ENCODE results near the gene RAB31. TPM values are rescaled to one million over a fixed set of nuclear protein-coding genes. Genes with fewer than 3 reads are reported as not detected.
"Not testable (repeated sequence)": the region's sequence is repeated elsewhere in the genome, so short reads cannot be mapped to it uniquely, and the experiment has no call there.

RAB31 gene
- total RNA-seq, 1 donor from 2014 or later, result 28.1 TPM

DNA sequence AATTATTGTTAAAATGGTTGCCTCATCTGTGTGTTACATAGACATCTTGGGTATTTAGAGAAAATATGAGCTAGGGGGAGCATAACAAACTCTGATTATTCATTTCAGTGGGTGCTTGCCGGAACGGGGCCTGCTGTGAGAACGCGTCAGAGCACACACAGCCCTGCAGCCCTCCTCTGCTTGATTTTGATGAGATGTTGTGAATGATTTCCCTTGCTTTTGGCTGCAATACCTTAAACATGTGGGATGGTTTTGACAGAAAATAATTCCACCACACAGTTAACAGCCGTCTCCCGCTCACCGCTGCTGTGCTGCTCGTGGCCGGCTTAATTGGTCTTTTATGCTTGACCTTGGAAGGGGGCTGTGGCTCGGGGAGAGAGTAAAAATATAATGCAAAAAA, 127.7 kb downstream of the RAB31 start:
- peak; percentile 41 for DNase-seq (ENCODE audit: low read depth)

GRCh38 chr18:9838144-9838877, 130.2 kb downstream of the RAB31 start:
- DNase-seq (ENCODE audit: low read depth), result peak; percentile 89

DNA sequence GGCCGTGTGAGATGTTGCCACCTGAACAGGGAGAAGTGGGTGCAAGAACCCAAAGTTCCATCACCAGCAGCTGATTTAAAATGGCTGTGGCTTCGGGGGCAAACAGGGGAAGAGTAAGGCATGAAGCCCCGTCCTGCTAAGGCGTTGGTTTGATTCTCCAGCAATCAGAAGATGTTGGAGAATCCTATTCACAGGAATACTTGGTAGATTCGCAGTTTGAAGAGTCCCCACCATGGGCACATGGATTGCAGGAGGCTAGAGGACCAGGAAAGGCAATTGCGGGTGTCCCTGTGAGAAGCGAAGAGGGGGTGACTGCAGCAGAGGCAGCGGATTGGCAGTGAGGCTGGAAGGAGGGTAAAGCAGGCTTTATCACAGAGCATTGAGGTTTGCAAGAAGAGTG, 131.1 kb downstream of the RAB31 start:
- no peak for DNase-seq (ENCODE audit: low read depth)

DNA sequence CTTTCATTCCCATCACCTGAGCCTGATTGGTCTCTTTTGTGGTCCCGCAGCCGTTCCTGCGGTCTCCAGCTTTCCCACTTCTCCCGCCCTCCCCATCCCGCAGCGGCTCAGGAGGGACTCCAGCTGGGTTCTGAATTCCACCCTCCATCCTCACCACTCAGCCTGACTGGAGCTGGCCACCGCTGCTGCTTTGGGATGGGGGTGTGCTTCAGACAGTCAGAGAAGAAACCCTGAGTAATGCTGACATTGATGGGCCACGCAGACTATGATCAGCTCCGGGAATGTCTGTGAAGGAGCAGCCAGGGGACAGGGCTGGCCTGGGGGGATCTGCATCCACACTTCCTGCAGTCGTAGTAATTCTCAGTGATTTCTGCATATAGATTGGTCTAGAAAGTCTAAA, 131.8 kb downstream of the RAB31 start:
- no peak for DNase-seq (ENCODE audit: low read depth)

DNA sequence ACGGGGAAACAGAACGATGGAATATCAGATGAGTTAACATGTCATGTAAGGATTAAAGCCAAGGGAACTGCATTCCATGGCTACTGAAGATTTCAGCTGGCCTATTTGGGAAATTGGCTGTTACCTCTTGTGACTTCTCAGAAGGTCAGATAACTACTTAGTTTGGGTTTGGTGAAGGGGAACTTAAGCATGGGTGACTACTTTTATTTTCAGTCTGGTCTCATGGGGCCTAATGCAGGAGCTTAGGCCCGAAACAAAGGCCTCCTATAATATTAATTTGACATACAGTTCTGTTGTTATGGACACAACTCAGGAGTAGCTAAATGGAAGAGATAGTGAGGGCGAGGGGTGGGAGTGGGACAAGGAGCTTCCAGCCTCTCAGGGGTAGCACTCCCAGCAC, 133.7 kb downstream of the RAB31 start:
- DNase-seq (ENCODE audit: low read depth), result no peak

DNA sequence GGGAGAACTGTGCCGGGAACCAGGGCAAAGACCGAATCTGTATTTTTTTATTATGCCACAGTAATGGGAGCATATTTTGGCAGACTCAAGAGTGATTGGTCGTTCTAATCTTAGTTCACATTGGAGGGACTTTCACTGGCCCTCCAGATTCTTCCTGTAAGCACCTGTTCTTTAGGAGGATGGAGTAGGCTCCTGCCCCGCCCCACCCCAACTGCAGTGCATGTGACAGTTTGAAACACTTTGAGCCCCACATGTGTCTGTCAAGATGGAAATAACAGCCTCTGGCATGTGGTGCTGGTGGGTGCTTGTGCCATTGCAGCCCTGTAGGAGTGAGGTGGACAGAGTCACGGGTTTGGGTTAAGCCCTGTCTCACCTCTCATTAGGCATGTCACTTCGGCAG, 134.3 kb downstream of the RAB31 start:
- DNase-seq (ENCODE audit: low read depth), result no peak

DNA sequence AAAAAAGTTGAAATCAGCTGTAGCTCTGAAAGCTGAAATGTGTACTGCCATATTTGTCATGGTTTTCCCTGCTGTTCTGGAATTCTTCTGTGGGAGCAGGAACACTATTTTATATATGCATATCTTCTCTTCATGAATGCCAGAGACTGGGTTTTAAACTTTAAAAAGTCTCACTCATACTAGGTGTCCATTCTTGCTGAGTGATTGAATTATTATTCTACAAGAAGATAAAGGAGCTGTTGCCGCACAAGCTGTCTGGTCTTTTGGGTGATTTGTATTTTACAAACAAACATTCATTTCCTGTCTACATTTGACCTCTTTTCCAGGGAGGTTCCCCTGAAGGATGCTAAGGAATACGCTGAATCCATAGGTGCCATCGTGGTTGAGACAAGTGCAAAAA, 137.2 kb downstream of the RAB31 start:
- DNase-seq (ENCODE audit: low read depth), result no peak

- DNase-seq (ENCODE audit: low read depth), result no peak
Observed at GRCh38 chr18:9846162-9846925, 138.2 kb downstream of the RAB31 start.

DNA sequence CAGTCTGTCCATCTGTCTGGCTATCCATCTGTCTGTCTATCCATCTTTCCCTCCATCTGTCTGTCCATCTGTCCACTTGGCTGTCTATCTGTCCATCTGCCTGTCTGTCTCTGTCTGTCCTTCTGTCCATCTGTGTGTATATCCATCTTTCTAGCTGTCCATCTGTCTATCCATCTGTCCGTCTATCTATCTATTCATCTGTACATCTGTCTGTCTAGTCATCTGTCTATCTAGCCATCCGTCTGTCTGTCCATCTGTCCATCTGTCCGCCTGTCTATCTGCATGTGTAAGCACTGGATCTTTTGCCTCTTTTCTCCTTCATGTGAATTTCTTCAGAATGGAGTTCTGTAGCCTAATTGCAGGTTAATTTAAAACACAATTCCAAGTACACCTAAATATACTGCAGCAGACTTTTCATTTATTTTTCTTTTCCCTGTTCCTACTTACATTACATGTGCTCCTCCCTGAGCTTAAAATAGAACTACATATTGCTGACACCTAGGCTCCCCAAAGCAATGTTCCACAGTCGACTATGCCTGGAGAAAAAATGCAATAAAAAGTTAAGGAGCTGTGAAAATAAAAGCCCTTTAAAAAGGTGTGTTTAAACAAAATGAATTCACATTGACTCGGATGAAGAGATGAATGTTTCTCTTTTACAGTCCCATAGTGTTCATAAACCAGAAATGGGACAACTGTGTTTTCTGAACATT, 140.2 kb downstream of the RAB31 start:
- no peak for DNase-seq (ENCODE audit: low read depth)

GRCh38 chr18:9849407-9850283, 141.5 kb downstream of the RAB31 start:
- peak; percentile 50 for DNase-seq (ENCODE audit: low read depth)

GRCh38 chr18:9850309-9850708, 142.2 kb downstream of the RAB31 start:
- no peak for DNase-seq (ENCODE audit: low read depth)

- no peak for DNase-seq (ENCODE audit: low read depth)
Observed at GRCh38 chr18:9851511-9851910, 143.4 kb downstream of the RAB31 start.

- no peak for DNase-seq (ENCODE audit: low read depth)
Observed at GRCh38 chr18:9852266-9853081, 144.4 kb downstream of the RAB31 start.

DNA sequence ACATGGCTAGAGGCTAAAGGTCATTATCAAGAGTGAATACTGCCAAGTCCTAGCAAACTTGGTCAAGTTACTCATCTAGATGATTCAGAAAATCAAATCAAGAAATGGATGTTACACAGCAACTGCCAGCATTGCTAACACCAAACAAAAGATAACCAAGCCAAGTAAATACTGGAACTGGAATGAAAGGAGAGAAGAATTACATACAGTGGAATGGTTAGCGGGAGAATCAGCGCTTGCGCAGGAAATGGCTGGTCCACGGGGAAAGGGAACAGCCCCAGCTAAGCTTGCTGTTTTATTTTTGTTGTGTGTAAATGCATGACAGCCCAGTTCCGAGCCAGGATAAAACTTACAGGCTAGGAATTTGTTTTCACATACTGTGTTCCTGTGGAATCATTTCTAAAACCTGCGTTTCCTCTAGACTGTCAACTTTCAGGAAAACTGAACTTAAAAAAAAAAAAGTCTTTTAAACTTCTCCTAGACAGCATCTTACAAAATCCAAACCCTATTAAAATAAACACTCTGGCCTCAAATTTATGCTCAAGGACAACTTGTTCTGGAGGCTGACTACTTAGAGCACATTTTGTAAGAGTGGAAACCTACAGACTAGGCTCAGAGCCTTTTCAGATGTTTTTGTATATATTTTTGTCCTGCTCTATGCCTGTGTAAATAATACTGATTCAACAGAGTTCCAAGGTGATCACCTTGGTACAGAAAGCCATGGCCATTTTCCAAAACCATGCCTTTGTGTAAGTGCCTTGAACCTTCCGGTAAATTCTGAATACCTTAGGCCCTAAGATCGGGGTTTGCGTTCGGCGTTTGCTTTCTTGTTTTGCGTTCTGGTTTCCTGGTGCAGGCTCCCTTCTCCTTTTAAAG, 146.9 kb downstream of the RAB31 start:
- DNase-seq (ENCODE audit: low read depth), result peak; percentile 70

GRCh38 chr18:9855681-9856080, 147.6 kb downstream of the RAB31 start:
- DNase-seq (ENCODE audit: low read depth), result peak; percentile 91

DNA sequence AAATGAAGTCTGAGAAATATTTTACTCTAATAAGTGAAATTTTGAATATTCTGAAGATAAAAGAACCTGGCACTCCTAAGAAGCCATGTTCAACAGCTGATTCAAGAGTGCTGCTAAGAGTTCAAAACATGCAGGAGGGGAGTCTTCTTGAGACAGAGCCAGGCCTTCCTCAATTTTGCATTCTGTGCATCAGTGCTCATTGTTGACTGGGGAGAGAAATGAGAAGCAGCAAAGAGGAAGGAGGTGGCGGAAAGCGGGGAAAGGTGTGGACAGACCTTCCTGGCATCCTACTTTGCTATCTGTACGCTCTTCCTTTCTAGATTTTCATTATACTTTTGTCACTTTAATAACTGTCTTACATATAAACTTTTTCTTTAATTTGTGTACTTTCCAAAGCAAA, 148.0 kb downstream of the RAB31 start:
- DNase-seq (ENCODE audit: low read depth), result no peak

DNA sequence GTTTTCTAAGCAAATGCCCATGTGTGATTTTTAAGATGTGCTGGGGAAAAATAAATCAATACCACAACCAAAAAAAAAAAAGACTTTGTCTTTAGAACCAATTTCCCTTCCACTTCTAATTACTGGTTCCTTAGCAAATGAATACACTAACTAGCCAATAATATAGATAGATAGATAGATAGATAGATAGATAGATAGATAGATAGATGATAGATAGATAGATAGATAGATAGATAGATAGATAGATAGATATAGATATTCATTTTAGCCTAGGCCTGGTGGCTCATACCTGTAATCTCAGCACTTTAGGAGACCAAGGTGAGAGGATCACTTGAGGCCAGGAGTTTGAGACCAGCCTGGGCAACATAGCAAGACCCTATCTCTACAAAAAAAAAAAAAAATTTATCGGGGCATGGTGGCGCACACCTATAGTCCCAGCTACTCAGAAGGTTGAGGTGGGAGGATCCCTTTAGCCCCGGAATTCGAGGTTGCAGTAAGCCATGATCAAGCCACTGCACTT, 149.4 kb downstream of the RAB31 start:
- not testable (repeated sequence) for DNase-seq (ENCODE audit: low read depth)

GRCh38 chr18:9858642-9859041, 150.5 kb downstream of the RAB31 start:
- no peak for DNase-seq (ENCODE audit: low read depth)

DNA sequence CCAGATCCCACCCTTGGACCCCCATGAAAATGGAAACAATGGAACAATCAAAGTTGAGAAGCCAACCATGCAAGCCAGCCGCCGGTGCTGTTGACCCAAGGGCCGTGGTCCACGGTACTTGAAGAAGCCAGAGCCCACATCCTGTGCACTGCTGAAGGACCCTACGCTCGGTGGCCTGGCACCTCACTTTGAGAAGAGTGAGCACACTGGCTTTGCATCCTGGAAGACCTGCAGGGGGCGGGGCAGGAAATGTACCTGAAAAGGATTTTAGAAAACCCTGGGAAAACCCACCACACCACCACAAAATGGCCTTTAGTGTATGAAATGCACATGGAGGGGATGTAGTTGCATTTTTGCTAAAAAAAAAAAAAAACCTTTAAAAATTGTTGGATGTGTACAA, 151.1 kb downstream of the RAB31 start:
- DNase-seq (ENCODE audit: low read depth), result no peak

GRCh38 chr18:9860682-9861081, 152.6 kb downstream of the RAB31 start:
- no peak for DNase-seq (ENCODE audit: low read depth)
